Astrocyte (in vitro differentiated cells and primary cell): ENCODE results near the gene ASGR2.

Experiments
- EZH2 ChIP-seq: IDR thresholded peaks from 2 replicates; pipeline ENCODE4 v1.6.1; 2012; ENCODE audit warnings: mild to moderate bottlenecking, low read length, inconsistent platforms; ENCODE audit not compliant: insufficient read depth
- TF ChIP-seq, protein P1 (sequence below): IDR thresholded peaks from 2 replicates; pipeline ENCODE4 v1.5.1; 2011; ENCODE audit warnings: low read depth, mild to moderate bottlenecking, inconsistent platforms, low read length, moderate library complexity; ENCODE audit not compliant: insufficient read depth

DNA sequence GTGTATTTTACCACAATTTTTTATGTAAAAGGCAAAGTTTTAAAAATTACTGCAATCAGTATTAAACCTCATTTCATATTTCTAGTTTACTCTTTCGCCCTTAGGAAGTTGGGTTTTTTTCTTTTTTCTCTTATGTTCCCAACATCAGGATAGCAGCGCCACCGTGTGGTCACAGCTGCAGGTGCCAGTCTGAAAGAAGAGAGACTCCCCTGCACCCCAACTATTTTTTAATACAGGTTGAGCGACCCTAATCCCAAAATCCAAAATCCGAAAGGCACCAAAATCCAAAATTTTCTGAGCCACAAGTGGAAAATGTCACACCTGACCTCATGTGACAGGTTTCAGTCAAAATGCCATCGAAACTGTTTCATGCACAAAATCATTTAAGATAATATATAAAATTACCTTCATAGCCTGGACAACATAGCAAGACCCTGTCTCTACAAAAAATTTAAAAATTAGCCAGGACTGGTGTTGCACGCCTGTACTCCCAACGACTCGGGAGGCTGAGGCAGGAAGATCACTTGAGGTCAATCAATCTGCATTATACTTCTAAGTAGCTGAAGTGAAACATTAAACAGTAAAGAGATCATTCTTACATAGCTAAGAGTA, 21.8 kb upstream of the ASGR2 start:
- TF ChIP-seq, protein P1, sequence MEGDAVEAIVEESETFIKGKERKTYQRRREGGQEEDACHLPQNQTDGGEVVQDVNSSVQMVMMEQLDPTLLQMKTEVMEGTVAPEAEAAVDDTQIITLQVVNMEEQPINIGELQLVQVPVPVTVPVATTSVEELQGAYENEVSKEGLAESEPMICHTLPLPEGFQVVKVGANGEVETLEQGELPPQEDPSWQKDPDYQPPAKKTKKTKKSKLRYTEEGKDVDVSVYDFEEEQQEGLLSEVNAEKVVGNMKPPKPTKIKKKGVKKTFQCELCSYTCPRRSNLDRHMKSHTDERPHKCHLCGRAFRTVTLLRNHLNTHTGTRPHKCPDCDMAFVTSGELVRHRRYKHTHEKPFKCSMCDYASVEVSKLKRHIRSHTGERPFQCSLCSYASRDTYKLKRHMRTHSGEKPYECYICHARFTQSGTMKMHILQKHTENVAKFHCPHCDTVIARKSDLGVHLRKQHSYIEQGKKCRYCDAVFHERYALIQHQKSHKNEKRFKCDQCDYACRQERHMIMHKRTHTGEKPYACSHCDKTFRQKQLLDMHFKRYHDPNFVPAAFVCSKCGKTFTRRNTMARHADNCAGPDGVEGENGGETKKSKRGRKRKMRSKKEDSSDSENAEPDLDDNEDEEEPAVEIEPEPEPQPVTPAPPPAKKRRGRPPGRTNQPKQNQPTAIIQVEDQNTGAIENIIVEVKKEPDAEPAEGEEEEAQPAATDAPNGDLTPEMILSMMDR = peak; percentile 95
- no peak for TF ChIP-seq EZH2
